ENCODE results near the gene KCTD8. TPM values are rescaled to one million over a fixed set of nuclear protein-coding genes. Genes with fewer than 3 reads are reported as not detected.

Gene KCTD8
- total and polyA plus RNA-seq, 11 donors: 0.15 to 2.9 (median 0.17) TPM; not detected in 8

GRCh38 chr4:44159991-44160390 lies 288.6 kb downstream of the KCTD8 start:
- Histone ChIP-seq H3K4me1 (no peaks in the 10 kb centered on the region), H3K9me3 (peaks cover 0 to 4% (median 0%) of the 10 kb centered on the region in 12 donors), H3K4me3 (no peak overlapping the region), H3K36me3 (no peaks in the 10 kb centered on the region), H3K27ac (no peak overlapping the region), H3K27me3 (no peaks in the 10 kb centered on the region)
- ATAC-seq: no peak
- no peak for TF ChIP-seq POLR2A (IDR thresholded peaks at IDR 0.05)
- no peak for TF ChIP-seq CTCF (IDR thresholded peaks at IDR 0.05)
- intact Hi-C loops (cut with DNase I): no loop called here
- WGBS, 4 donors: 76 to 97% (median 92%) methylated on average over 1 of the region's 1 CpG
- DNase-seq: no peak

- ATAC-seq: no peak
- TF ChIP-seq CTCF (IDR thresholded peaks at IDR 0.05) (no peak), POLR2A (IDR thresholded peaks at IDR 0.05) (no peak)
- 66 to 71% (median 70%) methylated on average over 6 of the region's 6 CpGs for WGBS, 4 donors
Observed at GRCh38 chr4:44157611-44158277, 290.9 kb downstream of the KCTD8 start.

GRCh38 chr4:44150091-44150576 lies 298.5 kb downstream of the KCTD8 start:
- 42 to 51% (median 50%) methylated on average over 3 of the region's 3 CpGs for WGBS, 4 donors
- no peaks in the 10 kb centered on the region for H3K27me3 ChIP-seq
- H3K9me3 ChIP-seq: peaks cover 0 to 11% (median 0%) of the 10 kb centered on the region in 12 donors
- intact Hi-C loops (cut with DNase I): no loop called here
- no peaks in the 10 kb centered on the region for H3K4me1 ChIP-seq
- no peaks in the 10 kb centered on the region for H3K36me3 ChIP-seq
- H3K4me3 ChIP-seq: no peak overlapping the region
- TF ChIP-seq CTCF (IDR thresholded peaks at IDR 0.05): no peak
- no peak for TF ChIP-seq POLR2A (IDR thresholded peaks at IDR 0.05)
- no peak for DNase-seq
- ATAC-seq: no peak
- no peak overlapping the region for H3K27ac ChIP-seq

More at GRCh38 chr4:44157611-44158277, 290.9 kb downstream of the KCTD8 start:
- no peak for DNase-seq
- Histone ChIP-seq H3K27ac (no peak overlapping the region), H3K4me3 (no peak overlapping the region), H3K36me3 (no peaks in the 10 kb centered on the region), H3K27me3 (no peaks in the 10 kb centered on the region), H3K4me1 (no peaks in the 10 kb centered on the region), H3K9me3 (no peaks in the 10 kb centered on the region)
- intact Hi-C loops (cut with DNase I): no loop called here

GRCh38 chr4:44149282-44149681 lies 299.3 kb downstream of the KCTD8 start:
- intact Hi-C loops (cut with DNase I): no loop called here
- DNase-seq: no peak
- no peak for ATAC-seq
- Histone ChIP-seq H3K4me1 (no peaks in the 10 kb centered on the region), H3K4me3 (no peak overlapping the region), H3K9me3 (peaks cover 0 to 11% (median 0%) of the 10 kb centered on the region in 12 donors), H3K36me3 (no peaks in the 10 kb centered on the region), H3K27me3 (no peaks in the 10 kb centered on the region), H3K27ac (no peak overlapping the region)
- TF ChIP-seq POLR2A (IDR thresholded peaks at IDR 0.05): no peak
- TF ChIP-seq CTCF (IDR thresholded peaks at IDR 0.05): no peak
- WGBS, 4 donors: 49 to 66% (median 61%) methylated on average over 2 of the region's 2 CpGs
